NCI-H1694 treated with DMSO at 0.1 percent for 48 hours (cell line): ENCODE results near the gene DSCAML1.

Source experiments
- DNase-seq: peaks from one replicate; lab custom pipeline; 2025; lab: John Stamatoyannopoulos, UW

Gene DSCAML1

DNA sequence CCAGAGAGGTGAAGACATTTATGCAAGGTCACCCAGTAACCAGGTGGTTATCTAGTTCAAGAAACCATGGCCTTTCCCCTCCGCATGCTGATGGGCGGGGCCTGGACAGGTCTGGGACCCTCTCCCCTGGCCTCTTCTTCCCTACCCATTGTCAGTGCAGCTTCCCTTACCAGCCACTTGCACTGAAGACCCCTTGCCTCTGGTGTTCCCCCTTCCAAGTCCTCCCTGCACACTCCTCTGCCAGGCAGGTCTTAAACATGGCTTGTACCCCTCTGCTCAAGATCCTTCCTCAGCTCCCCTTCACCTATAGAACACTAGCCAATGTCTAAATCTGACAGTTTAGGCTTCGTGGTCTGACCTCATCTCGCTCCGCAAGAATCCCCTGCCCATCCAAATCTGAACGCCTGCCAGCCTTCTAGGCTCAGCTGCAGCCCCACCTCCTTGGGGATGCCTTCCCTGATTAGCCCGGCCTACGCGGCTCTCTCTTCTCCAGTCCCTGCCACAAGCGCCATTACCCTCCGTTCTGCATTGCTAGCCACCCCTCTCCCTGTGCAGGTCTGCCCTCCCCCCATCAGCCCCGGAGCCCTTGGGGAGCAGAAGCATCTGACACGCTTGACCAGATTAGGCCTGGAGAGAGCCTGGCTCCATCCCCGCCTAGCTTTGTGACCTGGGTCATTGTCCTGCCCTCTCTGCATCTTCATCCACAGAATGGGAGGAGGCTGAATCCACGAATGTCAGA, 213.8 kb downstream of the DSCAML1 start:
- no peak for DNase-seq

DNA sequence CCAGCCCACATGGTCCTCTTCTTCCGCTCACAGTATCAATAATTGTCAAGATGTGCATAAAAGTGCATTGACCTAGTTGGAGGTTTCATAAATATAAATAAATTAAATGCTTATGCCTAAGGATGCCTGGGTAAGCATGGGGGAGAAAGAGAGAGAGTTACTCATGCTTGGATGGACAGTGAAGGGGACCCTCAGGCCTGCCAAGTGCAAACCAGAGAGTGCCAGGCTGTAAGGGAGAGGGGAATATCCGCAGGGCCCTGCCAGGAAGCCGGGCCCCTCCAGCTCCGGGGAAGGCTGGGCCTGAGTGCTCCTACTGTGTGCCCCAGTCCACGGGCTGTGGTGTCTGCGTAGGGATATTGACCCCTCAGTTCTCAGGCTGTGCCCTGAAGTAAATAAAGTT, 214.6 kb downstream of the DSCAML1 start:
- no peak for DNase-seq

DNA sequence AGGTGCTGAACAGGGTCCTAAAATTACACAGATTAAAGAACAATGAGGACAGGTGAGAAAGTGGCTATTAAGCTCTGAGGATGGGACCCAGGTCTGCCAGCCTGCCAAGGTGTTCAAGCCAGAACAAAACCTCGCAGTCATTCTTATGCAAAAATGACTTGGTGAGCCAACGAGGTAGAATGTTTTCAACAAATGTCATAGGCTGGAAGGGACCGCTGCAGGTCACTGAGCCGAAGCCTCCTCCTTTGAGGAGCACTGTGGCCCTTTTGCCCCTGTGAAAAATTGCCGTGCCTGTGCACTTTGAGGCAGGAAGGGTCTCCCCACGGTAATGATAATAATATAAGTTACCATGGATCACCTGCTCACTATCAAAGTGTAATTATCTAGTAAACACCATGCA, 216.2 kb downstream of the DSCAML1 start:
- no peak for DNase-seq

DNA sequence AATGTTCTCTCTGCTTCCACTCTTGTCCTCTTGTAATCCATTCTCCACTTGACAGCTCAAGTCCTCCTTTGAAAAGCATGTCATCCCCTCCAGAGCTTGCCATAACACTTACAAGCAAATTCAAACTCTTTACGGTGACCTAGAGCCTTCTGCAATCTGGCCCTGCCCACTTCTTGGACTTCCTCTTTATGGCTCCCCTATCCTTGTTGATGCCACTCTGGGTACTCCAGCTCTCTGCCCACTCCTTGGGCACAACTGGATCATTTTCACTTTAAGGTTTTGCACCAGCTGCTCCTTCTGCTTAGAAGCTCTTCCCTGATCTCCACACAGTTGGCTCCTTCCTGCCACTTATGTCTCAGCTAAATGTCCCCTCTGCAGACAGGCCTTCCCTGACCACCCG, 217.9 kb downstream of the DSCAML1 start:
- DNase-seq, result no peak

DNA sequence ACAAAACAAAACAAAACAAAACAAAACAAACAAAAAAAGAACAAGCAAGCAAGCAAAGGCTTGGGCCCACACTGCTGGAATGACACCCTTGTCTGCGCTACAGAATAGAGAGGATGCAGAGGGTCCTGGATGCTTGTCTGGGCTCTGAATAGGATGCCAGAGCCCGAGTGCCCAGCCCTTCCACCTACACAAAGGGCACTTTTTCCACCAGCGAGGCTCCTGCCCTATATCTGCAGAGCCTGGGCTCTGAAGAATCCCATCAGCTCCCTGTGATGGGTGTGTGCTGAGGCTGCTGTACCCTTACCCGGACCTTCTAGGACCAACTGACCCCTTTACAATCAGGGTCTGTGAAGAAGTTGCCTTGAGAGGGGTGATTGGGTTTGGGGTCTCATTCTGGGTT, 221.2 kb downstream of the DSCAML1 start:
- no peak for DNase-seq

DNA sequence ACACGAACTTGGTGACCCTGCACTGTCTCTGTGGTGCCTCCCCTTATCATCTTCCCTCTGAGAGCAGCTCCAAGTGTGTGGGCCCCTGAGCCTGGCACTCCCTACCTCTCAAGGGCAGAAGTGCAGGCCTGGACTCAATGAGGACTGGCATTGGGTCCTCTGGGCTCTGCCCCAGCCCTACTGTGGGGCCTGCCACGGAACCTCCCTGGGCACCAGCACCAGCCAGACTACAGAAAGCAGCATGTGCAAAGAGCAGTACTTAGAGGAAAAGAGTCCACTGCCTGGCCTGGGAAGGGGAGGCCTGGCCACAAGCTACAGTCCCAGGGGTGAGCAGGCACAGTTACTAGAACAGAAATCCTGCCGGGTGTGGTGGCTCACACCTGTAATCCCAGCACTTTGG, 222.5 kb downstream of the DSCAML1 start:
- DNase-seq, result no peak

DNA sequence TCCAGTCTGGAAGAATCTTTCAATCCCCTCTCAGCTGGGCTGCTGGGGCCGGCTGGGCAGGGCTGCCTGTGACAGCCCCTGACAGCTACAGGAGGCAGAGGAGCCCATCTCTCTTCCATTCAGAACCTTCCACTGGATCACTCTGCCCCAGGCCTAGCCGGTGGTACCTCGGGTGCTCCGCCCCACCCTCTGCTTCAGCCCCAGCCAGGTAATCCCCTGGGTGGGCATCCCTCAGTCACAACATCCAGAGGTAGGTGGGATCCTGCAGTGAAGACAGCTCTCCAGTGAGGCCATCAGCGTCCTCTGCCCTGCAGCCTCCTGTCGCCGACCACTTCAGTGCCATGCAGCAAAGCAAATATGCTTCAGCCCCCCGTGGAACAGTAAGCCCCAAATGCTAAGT, 223.7 kb downstream of the DSCAML1 start:
- no peak for DNase-seq

DNA sequence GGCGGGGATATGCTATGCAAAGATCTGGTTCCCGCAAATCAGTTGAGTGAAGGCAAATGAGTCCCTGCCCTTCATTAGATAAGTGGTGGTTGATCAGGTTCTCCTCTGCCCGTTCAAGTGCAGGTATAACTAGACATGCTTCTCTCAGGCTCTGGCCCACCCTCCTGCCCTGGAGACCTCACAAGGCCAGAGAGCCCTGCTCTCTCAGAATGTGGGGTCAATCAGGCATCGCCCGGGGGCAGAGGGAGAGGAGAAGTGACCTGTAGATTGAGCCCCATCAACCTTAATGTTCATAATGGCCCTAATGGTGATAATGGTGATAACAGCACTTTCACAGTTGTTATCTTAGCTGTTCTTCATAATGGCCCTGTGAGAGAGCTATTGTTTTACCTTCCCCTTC, 224.3 kb downstream of the DSCAML1 start:
- DNase-seq, result no peak

DNA sequence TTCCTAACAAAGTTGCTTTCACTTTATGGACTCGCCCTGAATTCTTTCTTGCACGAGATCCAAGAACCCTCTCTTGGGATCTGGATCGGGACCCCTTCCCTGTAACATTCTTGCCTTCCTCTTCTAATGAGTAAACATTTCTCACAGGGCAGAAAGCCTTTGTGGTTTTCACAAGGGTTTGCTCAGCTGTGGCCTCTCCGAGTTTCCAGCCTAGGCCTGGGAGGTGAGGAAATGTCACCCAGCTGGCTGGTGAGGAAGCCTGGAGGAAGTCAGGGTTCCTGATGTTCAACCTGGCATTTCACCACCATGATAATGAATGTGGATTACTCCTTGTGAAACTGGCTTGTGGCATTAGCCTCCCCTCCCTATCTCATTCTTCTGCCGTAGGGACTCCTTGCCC, 224.9 kb downstream of the DSCAML1 start:
- no peak for DNase-seq

DNA sequence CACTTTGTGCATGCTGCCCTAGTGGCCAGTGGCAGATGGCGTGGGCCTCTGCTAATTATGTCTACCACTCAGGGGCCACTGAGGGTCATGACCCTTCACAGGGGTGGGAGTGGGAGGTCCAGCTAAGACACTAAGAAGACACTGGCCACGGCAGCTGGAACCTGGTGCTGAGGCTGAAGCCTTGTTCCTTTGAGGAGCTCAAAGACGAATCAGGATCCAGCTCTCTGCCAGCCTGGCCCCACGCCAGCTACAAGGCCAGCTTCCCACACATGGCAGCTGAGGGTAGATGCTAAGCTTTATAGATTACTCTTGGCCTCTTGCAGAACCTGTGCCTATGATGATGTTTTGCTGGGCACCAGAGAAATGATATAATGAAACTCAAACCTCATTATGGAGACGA, 226.3 kb downstream of the DSCAML1 start:
- DNase-seq, result no peak

DNA sequence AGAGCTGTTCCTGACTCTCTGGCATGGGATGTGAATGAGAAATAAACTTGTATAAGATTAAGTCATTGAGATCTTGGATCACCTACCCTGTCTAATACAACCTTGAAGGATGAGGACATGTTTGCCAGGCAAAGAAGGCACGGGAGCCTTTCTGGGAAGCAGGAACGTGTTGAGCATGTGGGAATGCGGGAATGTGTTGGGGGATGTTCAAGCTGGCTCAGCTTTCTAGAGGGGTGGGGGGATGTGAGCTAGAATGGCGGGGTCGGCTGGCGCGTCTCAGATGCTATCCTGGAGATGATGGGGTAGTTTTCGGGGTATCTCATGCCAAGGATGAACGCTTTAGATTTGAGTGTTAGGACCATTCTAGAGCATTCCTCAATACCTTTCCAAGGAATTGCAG, 227.1 kb downstream of the DSCAML1 start:
- no peak for DNase-seq

DNA sequence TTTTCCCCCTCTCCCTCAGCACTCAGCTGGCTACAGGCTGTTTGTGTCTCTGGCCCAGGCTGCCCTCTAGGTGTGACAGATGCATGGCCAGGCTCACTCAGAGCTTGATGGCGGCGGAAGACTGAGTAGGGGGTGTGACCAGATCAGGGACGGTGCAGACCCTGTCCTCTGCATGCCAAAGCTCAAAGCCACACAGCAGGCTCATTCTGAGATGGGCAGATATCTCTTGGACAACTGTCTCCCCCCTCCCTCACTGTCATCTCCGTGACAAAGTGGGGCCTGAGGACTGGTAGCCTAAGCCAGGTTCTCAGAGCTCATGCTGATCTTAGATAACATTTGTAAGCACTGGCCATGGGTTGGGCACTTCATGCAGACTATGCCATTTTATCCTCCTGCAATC, 231.3 kb downstream of the DSCAML1 start:
- DNase-seq, result no peak

DNA sequence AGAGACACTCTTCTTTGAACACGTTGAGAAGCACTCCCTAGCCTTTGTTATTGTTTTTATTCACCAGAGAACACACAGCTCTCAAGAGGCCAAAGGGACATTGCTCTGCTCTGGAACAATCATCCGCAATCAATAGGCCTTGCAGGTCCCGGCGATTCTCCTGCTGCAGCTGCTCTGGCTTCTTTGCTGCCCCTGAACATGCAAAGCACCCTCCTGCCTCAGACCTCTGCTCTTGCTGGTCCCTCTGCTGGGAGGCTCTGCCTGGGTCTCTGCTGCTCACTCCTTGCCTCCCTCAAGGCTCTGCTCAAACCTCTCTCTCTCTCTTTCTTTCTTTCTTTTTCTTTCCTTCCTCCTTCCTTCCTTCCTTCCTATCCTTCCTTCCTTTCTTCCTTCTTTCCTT, 232.7 kb downstream of the DSCAML1 start:
- DNase-seq, result no peak

DNA sequence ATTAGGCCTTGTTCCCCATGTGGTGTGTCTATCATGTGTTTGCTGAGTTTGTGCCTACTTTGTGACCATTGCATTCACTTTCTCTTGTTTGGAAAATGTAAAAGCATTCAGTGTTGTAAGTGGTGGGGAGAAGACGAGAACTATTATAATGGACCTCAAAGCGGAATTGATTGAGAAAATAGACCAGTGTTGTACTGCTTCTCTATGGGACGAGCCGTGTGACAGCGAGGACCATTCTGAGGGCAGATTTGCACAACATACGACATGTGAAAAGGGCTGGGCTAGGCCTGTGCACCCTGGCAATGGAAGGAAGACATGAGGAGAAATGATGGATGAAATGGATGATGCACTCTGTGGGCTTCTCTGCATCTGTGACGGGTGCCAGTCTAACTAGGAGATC, 233.5 kb downstream of the DSCAML1 start:
- no peak for DNase-seq

DNA sequence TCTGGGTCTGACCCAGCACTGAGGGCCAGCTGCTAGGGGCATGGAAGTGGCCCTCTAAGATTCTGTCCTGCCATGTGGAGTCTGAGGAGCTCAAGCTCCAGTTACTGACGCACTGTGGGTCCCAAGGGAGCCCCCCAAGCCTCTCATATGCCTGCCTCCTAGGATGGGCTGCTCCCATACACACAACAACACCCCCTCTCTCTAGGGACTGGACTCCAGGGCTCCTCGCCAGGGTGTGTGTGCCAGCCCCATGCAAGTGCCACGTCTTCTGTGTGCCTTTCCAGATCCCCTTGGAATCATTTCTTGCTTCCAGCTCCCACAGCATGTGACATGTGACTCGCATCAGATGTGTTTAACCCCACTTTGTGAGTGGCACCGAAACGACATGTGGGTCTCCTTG, 234.9 kb downstream of the DSCAML1 start:
- DNase-seq, result no peak

DNA sequence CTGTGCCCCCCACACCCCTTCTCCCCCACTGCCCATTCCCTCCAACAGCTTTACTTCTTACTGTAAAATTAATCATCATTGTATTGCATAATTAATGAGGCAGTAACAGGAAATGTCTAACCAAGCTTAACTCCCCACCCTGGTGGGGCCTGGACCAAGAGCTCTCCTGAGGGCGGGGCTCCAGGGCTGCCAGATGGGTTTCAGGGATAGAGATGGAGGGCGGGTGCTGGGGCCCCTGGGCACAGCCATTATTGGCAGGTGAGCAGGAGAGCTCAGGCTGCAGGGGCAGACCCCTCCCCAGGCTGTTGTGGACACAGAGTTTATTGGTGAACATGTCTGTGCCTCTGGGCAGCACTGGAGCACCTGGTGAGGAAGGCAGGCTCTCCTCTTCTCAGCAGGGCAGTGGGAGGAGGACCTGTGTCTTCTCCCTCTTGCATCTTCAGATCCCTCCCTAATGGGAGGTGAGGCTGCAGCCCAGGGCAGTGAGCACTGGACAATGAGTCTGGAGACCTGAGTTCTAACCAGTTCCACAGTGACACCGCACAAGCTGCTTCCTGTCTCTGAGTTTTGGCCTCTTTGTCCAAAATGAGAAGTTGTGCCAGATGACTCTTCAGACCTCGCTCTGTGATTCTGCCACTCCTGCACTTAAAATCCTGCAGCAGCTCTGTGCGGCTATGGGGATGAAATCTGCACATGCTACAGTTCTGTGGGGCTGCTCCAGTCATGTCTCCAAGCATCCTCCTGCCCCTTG, 236.1 kb downstream of the DSCAML1 start:
- DNase-seq, result no peak

DNA sequence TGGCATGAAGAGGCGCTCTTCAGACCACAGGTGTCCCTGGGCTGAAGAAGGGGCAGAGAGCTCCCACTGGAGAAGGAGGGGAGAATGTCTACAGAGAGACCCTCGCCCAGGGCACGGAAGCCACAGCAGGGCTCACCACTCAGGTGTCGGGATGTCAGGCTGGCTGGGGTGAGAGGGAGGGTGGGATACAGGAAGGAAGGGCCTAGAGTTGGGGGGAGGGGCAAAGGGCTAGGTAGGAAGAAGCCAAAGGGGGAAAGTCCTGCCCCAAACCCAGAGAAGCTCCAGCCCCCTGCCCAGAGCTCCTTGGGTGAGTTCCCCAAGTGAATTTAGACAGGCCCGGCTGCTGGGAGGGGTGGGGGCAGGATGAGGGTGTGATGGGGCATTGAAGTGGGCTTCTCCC, 237.3 kb downstream of the DSCAML1 start:
- DNase-seq, result no peak

DNA sequence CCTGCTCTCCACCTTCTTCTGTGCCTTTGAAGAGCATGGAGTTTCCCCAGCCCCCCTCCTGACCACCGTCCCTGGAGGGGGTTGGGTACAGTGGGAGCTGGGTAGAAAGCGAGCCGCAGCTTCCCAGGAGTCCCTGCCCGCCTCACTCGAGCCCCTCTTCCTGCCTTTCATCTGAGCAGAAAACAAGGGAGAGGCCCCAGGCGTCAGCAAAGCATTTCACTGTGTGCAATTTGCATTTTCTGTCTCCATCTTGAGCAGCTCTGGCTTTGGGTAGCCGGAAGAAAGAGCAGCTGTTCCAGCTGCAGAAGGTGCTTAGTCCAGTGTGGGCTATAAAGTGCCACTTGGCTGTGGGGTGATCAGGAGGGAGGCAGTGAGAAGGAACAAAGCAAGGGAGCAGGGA, 239.7 kb downstream of the DSCAML1 start:
- DNase-seq, result no peak

DNA sequence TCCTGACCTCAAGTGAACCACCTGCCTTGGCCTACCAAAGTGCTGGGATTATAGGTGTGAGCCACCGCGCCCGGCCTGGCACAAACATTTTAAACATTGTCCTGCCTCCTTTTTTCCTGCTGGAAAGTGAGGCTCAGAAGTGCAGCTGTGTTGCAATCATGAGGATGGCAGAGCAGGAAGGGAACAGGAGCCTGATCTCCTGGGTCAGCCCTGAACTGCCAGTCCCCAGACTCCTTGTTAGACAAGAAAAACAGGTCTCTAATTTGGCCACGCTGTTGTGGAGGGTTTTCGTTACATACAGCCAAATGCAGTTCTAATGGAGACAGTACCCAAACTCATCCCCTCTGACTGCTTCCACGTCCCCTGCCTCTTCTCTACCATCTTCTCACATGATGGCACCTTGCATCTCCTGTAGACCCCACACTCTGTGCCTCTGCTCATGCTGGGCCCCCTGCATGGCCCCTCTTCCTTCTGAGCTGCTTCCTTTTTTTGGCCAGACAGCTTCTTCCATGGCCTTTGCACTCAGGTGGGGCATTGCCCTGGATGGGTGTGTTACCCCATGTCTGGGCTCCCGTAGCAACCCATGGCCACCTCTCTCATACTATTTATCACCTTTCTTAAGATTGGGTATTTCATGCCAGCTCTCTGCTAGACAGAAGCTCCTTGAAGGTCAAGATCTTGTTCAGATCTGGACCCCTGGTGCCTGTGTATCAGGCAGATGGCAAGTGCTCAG, 242.2 kb downstream of the DSCAML1 start:
- no peak for DNase-seq

DNA sequence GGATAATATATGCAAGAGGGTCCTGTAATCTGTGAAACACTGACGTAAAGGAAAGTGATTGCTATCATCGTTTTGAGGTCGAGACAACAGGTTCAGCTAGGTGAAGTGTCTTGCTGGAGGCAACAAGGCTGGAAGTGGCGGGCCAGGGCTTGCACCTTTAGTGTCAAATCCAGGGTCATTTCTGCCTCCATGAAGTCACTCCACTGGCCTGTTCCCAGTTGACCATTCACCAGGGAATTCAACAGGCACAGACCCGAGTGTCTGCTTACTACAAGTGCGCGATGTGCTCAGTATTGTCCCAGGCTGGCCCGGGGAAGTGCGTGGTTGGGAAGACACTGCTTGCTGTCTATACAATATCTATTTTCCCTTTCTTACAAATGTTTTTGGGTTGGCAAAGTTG, 244.4 kb downstream of the DSCAML1 start:
- DNase-seq, result no peak

DNA sequence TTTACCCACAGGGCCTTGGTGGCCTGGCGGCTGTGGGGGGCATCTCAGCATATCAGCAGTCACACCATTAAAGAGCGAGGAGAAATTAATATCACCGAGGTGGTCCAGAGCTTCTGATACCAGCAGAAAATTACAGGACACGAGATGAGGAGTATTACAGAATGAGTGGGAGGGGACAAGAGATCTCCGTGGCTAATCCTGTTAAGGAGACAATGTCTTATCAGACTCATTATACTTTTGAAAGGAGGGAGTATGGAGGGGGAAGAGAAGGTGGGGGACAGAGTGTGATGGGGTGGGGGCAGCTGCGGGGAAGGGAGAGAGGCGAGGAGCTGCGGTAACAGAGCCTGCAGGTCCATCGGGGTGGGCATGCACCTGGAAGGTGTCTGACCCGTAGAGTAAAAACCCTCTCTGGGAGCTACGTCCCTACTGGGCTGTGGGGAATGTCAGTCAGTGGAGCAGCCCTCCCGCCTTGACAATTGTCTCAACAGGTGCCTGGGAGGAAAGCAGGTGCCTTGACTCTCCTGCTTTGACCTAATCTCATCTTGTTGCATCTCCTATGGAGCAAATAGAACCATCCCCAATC, 245.2 kb downstream of the DSCAML1 start:
- no peak for DNase-seq

DNA sequence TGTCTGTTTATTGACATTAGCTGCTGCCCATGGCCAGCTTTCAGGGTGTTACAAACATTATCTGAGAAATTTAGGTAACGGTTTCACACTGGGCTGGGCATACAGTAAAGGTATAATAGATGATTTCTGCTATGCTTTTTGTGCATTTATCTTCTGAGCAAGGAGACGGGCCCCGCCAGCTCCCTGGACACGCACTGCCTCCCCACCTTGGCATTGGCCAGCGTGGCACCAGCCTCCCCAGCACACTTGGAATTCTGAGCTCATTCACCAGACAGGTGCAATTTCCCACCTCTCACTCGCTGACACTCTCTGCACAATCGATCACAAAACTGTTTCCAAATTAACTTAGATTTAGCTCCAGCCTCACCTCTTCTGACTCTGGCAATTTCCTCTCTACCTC, 246.6 kb downstream of the DSCAML1 start:
- no peak for DNase-seq

DNA sequence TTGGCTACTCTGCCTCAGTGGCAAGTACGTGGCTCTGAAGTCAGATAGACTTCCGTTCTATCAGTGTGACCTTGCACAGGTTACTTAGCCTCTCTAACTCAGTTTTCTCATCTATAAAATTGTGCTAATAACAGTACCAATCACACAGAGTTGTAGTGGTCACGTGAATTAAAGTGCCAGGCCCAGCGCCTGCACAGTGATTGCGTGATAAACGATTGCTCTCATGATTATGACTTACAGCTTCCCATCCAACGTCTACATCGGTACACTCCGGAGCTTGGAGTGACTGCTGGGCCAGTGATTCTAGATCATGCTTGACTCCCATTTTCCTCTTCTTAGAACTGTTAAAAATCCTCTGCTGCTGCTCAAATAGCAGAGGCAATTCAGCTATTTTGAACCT, 247.6 kb downstream of the DSCAML1 start:
- DNase-seq, result no peak
